Measurements from ENCODE around the gene TMEM139.
A peak's percentile ranks its signal among the peaks of the same experiment; 100 is the strongest.

Gene TMEM139

DNA sequence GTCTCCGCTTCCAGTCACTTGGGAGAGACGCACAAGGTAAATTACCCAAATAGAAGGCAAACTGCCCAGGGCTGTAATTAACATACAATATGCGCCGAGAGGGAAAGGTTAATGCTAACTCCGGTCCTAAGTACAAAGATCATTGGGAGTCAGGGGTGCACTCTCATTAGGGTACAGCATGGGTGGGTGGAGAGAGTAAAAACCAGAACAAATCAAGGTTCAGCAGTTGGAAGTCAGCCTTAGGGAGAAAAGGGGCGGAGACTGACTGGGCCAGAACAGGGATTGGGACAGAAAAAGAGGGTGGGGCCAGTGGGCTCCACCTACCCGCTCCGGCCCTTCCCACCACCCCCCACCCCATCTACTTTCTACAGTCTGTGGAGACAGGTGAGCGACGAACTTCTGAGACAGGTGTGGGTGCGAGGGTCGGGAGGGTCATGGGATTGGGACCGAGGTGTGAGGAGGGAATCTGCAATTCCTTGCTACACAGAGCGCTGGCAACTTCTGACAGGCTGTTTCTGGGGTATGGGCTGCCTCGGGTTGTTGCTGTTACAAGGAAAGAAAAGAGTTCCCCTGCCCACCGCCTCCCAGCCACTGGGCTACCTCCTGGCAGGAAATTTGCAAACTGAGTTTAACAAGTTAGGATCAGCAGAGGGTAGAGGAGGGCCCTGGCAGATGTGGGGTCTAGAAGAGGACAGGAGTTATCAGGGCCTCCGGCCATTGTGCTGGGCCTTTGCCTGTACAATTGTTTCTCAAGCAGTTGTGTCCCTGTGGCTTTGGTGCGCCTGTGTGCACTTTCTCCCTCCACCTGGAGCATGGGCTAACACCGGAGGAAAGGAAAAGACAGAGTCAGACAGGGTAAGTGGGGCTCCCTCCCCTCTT lies at the start of gene TMEM139:
TMEM139 (plus strand) TSS at position 368 of the 879 bp plus-strand sequence. CDS start 1,000 bp downstream, outside the sequence.
- no peak for DNase-seq

DNA sequence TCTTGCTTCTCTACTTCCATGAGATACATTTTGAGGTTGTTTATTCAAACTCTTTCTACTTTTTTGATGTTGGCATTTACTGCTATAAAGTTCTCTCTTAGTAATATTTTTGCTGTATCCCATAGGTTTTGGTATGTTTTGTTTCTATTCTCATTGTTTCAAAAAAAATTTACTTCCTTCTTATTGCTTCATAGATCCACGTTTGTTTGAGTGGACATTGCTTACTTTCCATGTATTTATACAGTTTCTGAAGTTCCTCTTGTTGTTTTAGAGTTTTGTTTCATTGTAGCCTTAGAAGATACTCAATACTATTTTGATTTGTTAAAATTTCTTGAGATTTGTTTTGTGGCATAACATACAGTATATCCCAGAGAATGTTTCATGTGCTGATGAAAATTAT lies 49.2 kb upstream of the TMEM139 start:
- DNase-seq: no peak

- DNase-seq: no peak
These were observed 48.3 kb upstream of the TMEM139 start for GRCh38 chr7:143236408-143236990.

DNA sequence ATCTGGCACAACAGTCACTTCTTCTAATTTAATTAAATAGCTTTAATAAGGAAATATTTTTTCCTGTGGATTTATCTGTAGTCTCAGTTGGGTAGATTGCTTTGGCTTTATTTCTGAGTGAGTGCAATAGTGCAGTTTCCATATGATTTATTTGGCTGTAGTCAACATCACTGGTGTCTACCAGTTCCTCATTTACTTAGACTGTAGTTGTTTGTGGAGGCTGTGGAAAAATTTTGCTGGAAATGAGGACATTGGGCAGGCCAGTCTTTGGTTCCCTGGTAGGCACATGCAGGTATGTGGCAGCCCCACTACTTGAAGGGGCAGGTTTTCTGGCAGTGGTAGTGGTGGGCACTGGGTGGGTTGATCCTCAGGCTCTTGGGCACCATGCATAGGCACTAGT lies 47.4 kb upstream of the TMEM139 start:
- DNase-seq: no peak

DNA sequence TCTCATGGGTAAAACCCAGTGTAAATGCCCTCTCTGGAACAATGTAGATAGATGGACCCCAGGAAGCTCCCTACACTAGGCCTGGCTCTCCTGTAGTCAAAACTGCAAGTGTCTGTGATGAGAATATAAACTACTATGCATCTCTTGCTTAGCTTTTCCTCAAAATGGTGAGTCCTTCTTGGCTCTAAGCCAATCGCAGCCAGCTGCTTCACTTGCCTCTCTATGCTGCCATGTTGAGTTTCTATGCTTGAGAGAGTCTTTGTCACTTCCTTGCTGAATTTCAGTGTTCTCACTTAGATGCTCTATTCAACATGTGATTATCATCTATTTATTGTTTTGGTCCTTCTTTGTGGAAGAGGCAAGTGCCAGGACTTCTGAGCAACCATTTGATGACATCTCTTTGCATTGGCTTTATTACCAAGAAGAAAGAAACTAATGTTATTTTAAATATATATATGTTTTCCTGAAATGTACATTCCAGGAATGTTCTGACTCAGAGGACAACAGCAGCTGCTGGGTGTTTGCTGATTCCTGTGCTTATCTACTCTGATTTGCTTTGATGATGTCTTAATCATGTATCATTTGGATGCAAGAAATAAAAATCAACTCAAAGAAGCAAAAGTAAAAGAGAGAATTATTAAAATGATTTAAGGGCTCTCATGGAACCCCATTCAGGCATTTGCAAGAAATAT lies 46.3 kb upstream of the TMEM139 start:
- no peak for DNase-seq

GRCh38 chr7:143239813-143240212 lies 44.9 kb upstream of the TMEM139 start:
- DNase-seq: no peak

DNA sequence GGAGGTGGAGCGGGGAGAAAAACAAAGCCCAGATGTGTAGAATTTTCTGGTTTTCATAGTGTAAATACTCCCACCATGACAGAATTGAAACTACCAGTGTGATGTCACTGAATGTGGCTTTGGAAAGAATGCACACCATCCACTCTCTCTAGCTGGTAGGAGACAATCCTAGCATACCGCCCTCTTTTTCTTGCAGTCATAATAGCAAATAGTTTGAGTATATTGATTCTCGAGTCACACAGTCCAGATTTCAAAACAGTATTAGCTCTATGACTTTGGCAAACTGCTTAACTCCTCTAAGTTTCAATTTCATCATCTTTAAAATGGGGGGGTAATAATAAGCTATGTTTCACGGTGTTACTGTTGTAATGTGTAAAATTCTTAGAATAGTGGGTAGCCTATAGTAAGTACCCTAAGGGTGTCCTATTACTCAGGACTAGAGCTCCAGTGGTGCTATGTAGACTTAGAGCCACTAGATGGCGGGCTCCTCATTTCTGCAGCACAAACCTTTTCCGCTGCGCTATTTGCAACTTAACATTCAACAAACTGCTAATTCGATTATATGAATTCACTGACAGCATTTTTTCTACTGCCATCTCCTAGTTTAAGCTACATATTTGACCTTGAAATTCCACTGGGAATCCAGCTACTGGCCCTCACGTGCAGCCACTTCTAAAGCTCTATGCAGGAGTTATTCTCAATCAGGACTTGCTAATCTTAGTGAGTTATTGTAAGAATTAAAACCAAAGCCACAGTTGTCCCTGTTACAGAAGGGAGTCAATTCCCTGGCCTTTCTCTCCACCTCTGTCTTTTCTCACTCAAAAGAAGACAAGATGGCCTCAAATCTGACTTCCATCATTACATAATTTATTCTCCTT lies 44.2 kb upstream of the TMEM139 start:
- DNase-seq: peak; percentile 76 to 84

- DNase-seq: no peak
These were observed 42.5 kb upstream of the TMEM139 start for GRCh38 chr7:143242306-143242705.

- DNase-seq: no peak
These were observed 41.6 kb upstream of the TMEM139 start for GRCh38 chr7:143243111-143243510.

DNA sequence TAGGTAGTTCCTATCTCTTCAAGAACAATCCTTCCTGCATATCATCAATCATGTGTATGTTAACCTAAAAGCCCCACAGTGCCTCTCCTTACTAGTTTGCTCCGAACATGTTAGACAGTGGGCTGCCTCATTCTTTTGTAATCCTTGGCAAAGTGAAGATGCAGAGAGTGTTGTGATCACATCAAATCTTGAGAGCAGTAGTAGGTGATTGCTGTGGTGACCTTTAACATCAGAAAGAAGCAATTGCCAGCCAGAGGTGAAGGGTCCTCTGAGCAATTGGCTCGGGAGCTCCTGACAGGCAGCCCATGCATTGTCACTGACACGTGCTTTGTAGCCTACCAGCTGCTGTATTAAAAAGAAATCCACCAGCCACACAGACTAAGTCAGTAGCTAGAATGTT lies 41.1 kb upstream of the TMEM139 start:
- no peak for DNase-seq

DNA sequence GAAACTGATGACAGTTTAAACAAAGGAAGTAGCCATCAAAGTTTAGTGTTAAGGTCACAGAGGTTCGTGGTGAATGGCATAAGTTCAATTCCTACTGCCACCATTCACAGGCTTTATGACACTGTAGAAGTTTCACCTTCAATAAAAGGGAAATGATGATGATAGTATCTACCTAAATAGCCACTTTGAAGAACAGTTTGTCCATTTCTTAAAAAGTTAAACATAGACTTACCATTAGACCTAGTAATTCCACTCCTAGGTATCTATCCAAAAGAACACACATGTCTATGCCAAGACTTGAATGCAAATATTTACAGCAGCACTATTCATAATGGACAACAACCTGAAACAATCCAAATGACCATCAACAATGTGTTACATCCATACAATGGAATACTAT lies 40.4 kb upstream of the TMEM139 start:
- no peak for DNase-seq

GRCh38 chr7:143245123-143245522 lies 39.6 kb upstream of the TMEM139 start:
- no peak for DNase-seq

- no peak for DNase-seq
These were observed 37.4 kb upstream of the TMEM139 start for GRCh38 chr7:143247372-143247771.

- no peak for DNase-seq
These were observed 35.9 kb upstream of the TMEM139 start for GRCh38 chr7:143248761-143249354.

- no peak for DNase-seq
These were observed 34.6 kb upstream of the TMEM139 start for GRCh38 chr7:143250199-143250598.

DNA sequence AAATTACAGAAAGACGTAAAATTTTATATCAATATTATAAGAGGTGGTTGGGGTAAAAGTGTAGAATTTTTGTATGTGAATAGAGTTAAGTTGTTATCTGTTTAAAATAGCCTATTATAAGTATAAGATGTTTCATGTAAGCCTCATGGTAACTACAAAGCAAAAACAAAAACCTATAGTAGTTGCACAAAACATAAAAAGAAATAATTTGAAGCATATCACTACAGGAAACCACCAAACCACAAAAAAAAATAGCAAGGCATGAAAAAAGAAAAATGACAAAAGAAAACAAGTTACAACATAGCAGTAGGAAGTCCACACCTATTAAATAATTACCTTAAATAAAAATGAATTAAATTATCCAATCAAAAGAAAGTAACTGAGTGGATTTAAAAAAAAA lies 33.9 kb upstream of the TMEM139 start:
- peak in 1 of 2 donors; percentile 48 for DNase-seq

- peak in 1 of 2 donors; percentile 45 for DNase-seq
These were observed 32.8 kb upstream of the TMEM139 start for GRCh38 chr7:143252006-143252405.

GRCh38 chr7:143255564-143255963 lies 29.2 kb upstream of the TMEM139 start:
- no peak for DNase-seq

DNA sequence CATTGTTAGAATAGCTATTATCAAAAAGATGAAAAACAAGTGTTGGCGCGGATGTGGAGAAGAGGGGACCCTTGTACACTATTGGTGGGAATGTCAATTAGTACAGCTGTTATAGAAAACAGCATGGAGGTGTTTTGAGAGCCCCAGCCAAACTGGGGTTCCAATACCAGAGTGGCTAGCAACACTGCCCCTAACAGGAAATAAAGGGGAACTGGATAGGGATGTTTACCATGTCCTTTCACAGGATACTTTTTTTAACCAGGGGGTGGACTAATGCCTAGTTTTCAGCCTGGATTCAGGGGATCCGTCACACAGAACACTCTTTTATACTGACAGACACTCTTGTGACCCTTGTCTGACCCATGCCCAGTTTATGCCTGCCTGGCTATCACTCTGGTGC lies 28.4 kb upstream of the TMEM139 start:
- DNase-seq: no peak

- peak in 1 of 2 donors; percentile 22 for DNase-seq
These were observed 27.8 kb upstream of the TMEM139 start for GRCh38 chr7:143256932-143257331.

DNA sequence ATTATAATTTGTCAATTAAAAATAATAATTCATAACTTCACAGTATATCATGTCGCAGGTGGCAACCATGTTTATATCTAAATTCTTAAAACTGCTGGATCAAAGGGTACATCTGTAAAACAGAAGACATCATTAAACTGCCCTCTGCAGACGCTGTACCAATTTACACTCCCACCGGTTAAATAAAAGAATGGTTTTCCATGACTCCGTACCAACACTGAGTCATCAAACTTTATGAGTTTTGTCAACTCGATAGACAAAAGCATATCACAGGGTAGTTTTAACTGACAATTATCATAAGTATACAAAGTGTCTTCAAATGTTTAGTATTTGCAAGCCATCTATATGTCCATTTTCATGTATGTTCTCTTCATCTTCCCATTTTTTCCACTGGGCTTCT lies 27.3 kb upstream of the TMEM139 start:
- DNase-seq: no peak

DNA sequence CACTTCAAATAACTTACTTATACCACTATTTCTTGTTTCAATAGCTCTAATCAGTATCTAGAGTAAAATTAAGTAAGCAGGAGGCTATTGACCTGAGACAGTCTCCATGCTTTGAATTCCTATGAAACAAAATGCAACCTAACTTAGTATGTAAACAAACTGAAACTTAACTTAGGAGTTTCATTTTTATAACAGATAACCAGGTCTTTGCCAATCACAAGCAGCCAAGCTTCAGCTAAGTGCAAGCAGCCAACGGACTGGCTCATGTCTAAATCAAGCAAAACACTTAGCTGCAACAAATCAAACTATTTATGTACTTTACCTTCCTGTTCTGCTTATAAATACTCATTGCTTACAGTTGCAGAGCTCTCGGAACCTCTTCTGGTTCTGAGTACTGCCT lies 25.9 kb upstream of the TMEM139 start:
- DNase-seq: peak; percentile 26 to 37
